ENCODE results near the gene ENTREP3.

GRCh38 chr1:155286544-155286943, 31.3 kb upstream of the ENTREP3 start:
- TF ChIP-seq POLR2A (IDR thresholded peaks at IDR 0.05; ENCODE audit: low read depth, low read length) = no peak
- no peak for TF ChIP-seq TAF1 (IDR thresholded peaks at IDR 0.05; ENCODE audit: borderline replicate concordance, low read depth, low read length)

All from GM12892 (cell line).